Sigmoid colon (tissue), 7 donors: ENCODE data around the gene PRRT1B. TPM values are rescaled to one million over a fixed set of nuclear protein-coding genes. Genes with fewer than 3 reads are reported as not detected.

ENCODE experiments used
- DNase-seq: peaks from one replicate; pipeline ENCODE4 v3.0.0-alpha.2; 2019
- H3K27ac ChIP-seq, 4 donors: fragments of 200-600 bp; sonication (generic); one replicate each; pipeline ENCODE4 v1.5.1; 2016 to 2019; ENCODE audit warnings: mild to moderate bottlenecking in 1 of 4
- H3K27me3 ChIP-seq, 3 donors: fragments of 200-600 bp; sonication (generic); one replicate each; pipeline ENCODE4 v1.5.1; 2019; ENCODE audit warnings: mild to moderate bottlenecking in 1 of 3
- H3K36me3 ChIP-seq, 4 donors: fragments of 200-600 bp; sonication (generic); one replicate each; pipeline ENCODE4 v1.5.1; 2016 to 2019
- H3K4me1 ChIP-seq, 4 donors: fragments of 200-600 bp; sonication (generic); one replicate each; pipeline ENCODE4 v1.5.1; 2017 to 2019
- H3K4me3 ChIP-seq, 4 donors: fragments of 200-600 bp; sonication (generic); one replicate each; pipeline ENCODE4 v1.5.1; 2017 to 2019; ENCODE audit warnings: mild to moderate bottlenecking in 2 of 4, moderate library complexity in 1 of 4
- H3K9me3 ChIP-seq, 4 donors: fragments of 200-600 bp in 3 of 4; sonication (generic) in 3 of 4; one replicate each; pipeline versions ENCODE4 v1.5.1 to v1.6.1; 2013 to 2019
- CTCF ChIP-seq, 4 experiments: fragments of 450-650 bp in 3 of 4; fragments of 200-600 bp in 1 of 4; IDR thresholded peaks; one replicate each; pipeline ENCODE4 v1.5.1; 2016 to 2019; ENCODE audit warnings: antibody characterized with exemption in 4 of 4, mild to moderate bottlenecking in 3 of 4, moderate library complexity in 2 of 4
- EP300 ChIP-seq, 4 donors: sonication (generic); formaldehyde crosslinking; IDR thresholded peaks; one replicate each; pipeline ENCODE4 v1.6.1; 2017; ENCODE audit warnings: antibody characterized with exemption in 4 of 4
- POLR2A ChIP-seq, 2 donors: fragments of 450-650 bp; IDR thresholded peaks; one replicate each; pipeline ENCODE4 v1.6.1; 2016; ENCODE audit warnings: antibody characterized with exemption in 2 of 2, mild to moderate bottlenecking in 2 of 2, moderate library complexity in 2 of 2
- POLR2AphosphoS5 ChIP-seq, 4 donors: sonication (generic); formaldehyde crosslinking; IDR thresholded peaks; one replicate each; pipeline ENCODE4 v1.6.1; 2017; ENCODE audit warnings: antibody characterized with exemption in 4 of 4
- WGBS, 2 donors: extraction: QIAGEN DNeasy Blood & Tissue Kit; methylation state at CpG; one replicate each; pipeline ENCODE4 v1.1.7; 2013; 5-methylcytosine and 5-hydroxymethylcytosine counted together
- intact Hi-C: fragments of 100-400 bp; cut with DNase I; formaldehyde crosslinking; loops from one replicate; pipeline ENCODE4 v1.15.1; 2023
- polyA plus RNA-seq, 3 donors: library from polyadenylated mRNA; stranded (reverse); fragments of 200-250 nt; gene quantifications; one replicate each; pipeline ENCODE4 v1.2.3, GENCODE V29; 2013
- total RNA-seq, 4 donors: library from RNA; depleted of rRNA; stranded (reverse); fragments of >200 nt; gene quantifications; one replicate each; pipeline ENCODE4 v1.1.0, GENCODE V29; 2016
- donor health status: healthy with polysubstance abuse.
- donor health status: Bipolar disorder and iron deficiency.
- donor health status: healthy.

Gene PRRT1B
- total and polyA plus RNA-seq, 7 donors = 0.45 to 3.6 (median 1.4) TPM; not detected in 4

- WGBS, 2 donors = 96% methylated on average over 13 of the region's 13 CpGs
- DNase-seq = peak; percentile 45
- peaks cover 51 to 90% (median 61%) of the 10 kb centered on the region in 4 donors for H3K36me3 ChIP-seq
Observed at GRCh38 chr9:131521822-131522221, 23.5 kb upstream of the PRRT1B start.

DNA sequence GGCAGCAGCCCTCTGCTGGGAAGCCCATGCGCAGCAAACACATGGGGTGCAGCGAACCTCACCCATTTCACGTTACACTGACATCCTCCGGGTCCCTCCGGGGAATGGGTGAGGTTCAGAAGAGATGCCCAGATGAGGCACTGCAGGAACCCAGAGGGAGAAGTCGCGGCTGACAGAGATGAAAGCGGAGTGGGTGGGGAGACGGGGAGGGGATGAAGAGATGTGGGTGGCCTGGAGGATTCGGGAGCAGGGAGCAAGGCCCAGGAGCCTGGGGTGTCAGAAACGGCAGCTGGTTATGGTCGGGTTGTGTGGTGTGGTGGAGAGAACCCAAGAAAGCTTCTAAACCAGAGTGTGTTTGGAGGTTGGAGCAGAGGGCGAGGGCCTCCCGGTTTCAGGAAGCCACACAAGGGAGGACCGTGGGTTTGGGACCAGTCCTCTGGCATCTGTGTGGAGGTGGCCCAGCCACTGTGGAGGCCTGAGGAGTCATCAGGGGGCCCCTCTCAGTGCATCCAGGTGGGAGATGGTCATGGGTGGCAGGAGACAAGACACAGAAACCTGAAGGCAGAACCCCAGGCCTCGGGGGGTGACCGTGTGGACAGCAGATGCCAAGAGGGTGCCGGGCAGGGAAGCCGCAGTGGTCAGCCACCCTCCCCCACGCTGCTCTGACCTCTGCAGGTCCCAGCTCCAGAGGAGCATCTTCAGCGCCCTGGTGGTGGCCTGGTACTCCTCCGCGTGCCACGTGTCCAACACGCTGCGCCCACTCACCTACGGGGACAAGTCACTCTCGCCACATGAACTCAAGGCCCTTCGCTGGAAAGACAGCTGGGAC, 22.9 kb upstream of the PRRT1B start:
- Histone ChIP-seq H3K4me3 (no peak overlapping the region), H3K9me3 (no peaks in the 10 kb centered on the region), H3K27ac (no peak overlapping the region), H3K36me3 (peaks cover 51 to 93% (median 68%) of the 10 kb centered on the region in 4 donors), H3K4me1 (peaks cover 0 to 18% (median 17%) of the 10 kb centered on the region in 4 donors), H3K27me3 (no peaks in the 10 kb centered on the region)
- DNase-seq = peak; percentile 60
- TF ChIP-seq EP300 (IDR thresholded peaks at IDR 0.05) (no peak), CTCF (IDR thresholded peaks at IDR 0.05) (no peak)
- intact Hi-C loops = no loop called here
- 94 to 95% methylated on average over 29 of the region's 29 CpGs for WGBS, 2 donors

More at GRCh38 chr9:131521822-131522221, 23.5 kb upstream of the PRRT1B start:
- H3K9me3 ChIP-seq = no peaks in the 10 kb centered on the region
- TF ChIP-seq EP300 (IDR thresholded peaks at IDR 0.05) (no peak), POLR2AphosphoS5 (IDR thresholded peaks at IDR 0.05) (no peak), POLR2A (IDR thresholded peaks at IDR 0.05) (no peak), CTCF (IDR thresholded peaks at IDR 0.05) (no peak)
- intact Hi-C loops = no loop called here
- peaks cover 0 to 24% (median 22%) of the 10 kb centered on the region in 4 donors for H3K4me1 ChIP-seq
- no peak overlapping the region for H3K27ac ChIP-seq
- H3K27me3 ChIP-seq = no peaks in the 10 kb centered on the region
- H3K4me3 ChIP-seq = no peak overlapping the region

GRCh38 chr9:131523086-131523388, 22.3 kb upstream of the PRRT1B start:
- no peak for DNase-seq
- intact Hi-C loops = no loop called here
- 93% methylated on average over 9 of the region's 9 CpGs for WGBS, 2 donors
- Histone ChIP-seq H3K4me3 (no peak overlapping the region), H3K36me3 (peaks cover 51 to 99% (median 71%) of the 10 kb centered on the region in 4 donors), H3K27ac (no peak overlapping the region), H3K4me1 (peaks cover 0 to 12% (median 11%) of the 10 kb centered on the region in 4 donors), H3K9me3 (no peaks in the 10 kb centered on the region), H3K27me3 (no peaks in the 10 kb centered on the region)
- TF ChIP-seq POLR2AphosphoS5 (IDR thresholded peaks at IDR 0.05) = no peak
- no peak for TF ChIP-seq POLR2A (IDR thresholded peaks at IDR 0.05)
- TF ChIP-seq EP300 (IDR thresholded peaks at IDR 0.05) = no peak
- no peak for TF ChIP-seq CTCF (IDR thresholded peaks at IDR 0.05)

DNA sequence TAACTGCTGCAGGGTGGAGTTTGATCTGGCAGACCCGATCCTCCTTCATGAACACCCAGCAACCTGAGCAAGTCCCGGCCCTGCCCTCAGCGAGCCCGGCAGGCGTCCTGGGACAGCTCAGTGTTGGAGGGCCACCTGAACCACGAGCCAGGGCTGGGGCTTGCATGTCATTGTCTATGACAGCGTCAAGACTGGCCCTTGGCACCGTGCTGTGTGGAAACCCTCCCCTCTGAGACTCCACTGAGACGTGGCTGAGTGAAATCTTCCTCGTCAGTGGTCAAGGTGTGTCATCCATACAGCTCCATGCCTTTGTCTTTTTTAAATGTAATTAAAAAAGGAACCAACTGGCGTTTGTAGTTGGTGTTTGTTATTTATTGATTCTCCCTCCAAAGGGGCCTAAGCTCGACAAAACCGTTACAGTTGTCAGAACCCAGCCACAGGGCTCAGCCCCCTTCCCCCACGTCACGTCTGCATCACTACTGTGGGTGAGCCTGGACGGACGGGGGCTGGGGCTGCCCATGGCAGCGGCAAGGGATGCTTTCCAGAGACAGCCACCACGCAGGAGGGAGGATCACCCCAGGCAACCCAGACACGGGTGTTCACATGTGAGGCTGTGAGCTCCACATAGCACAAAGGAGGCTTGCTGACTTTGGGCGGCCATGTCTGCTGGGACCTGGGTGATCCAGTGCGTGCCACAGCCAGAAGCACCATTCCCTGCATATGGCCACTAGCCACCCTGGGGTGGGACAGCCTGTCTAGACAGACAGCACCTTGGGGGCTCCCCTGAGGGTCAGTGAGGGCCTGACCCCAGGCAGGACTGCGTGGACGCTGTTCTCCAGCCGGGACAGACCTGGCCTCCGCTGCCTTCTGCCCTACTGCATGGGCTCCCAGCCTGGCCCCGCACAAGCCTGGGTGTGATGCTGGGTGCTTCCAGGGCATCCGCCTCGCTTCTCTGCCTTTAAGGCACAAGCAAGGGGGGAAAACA, 21.6 kb upstream of the PRRT1B start:
- Histone ChIP-seq H3K4me3 (no peak overlapping the region), H3K4me1 (peaks cover 0 to 5% (median 4%) of the 10 kb centered on the region in 4 donors), H3K9me3 (no peaks in the 10 kb centered on the region), H3K27ac (no peak overlapping the region), H3K36me3 (peaks cover 56 to 100% (median 74%) of the 10 kb centered on the region in 4 donors), H3K27me3 (no peaks in the 10 kb centered on the region)
- intact Hi-C loops = no loop called here
- WGBS, 2 donors = 86 to 87% methylated on average over 29 of the region's 29 CpGs
- TF ChIP-seq CTCF (IDR thresholded peaks at IDR 0.05) (no peak), EP300 (IDR thresholded peaks at IDR 0.05) (no peak), POLR2AphosphoS5 (IDR thresholded peaks at IDR 0.05) (no peak), POLR2A (IDR thresholded peaks at IDR 0.05) (no peak)
- DNase-seq = peak; percentile 54
